Glutamatergic neuron (in vitro differentiated cells): ENCODE measurements around the gene TRIAP1. TPM values are rescaled to one million over a fixed set of nuclear protein-coding genes. Genes with fewer than 3 reads are reported as not detected.

Source experiments
- DNase-seq: peaks from one replicate; pipeline ENCODE4 v3.0.0; 2022
- H3K27ac Mint-ChIP-seq: one replicate; pipeline ENCODE4 v1.8.0; 2020; ENCODE audit warnings: mild to moderate bottlenecking, mixed read lengths, inconsistent platforms; ENCODE audit not compliant: unreplicated experiment
- H3K27me3 Mint-ChIP-seq: one replicate; pipeline ENCODE4 v1.8.0; 2020; ENCODE audit warnings: mild to moderate bottlenecking, moderate library complexity, mixed read lengths, inconsistent platforms; ENCODE audit not compliant: unreplicated experiment
- H3K36me3 Mint-ChIP-seq: one replicate; pipeline ENCODE4 v1.8.0; 2020; ENCODE audit warnings: mild to moderate bottlenecking, mixed read lengths, inconsistent platforms; ENCODE audit not compliant: unreplicated experiment
- H3K4me1 Mint-ChIP-seq: one replicate; pipeline ENCODE4 v1.8.0; 2020; ENCODE audit warnings: mild to moderate bottlenecking, low read depth, mixed read lengths, inconsistent platforms; ENCODE audit not compliant: unreplicated experiment
- H3K4me3 Mint-ChIP-seq: one replicate; pipeline ENCODE4 v1.8.0; 2020; ENCODE audit warnings: mild to moderate bottlenecking, mixed read lengths, inconsistent platforms; ENCODE audit not compliant: unreplicated experiment
- H3K9me3 Mint-ChIP-seq: one replicate; pipeline ENCODE4 v1.8.0; 2020; ENCODE audit warnings: mild to moderate bottlenecking, moderate library complexity, mixed read lengths, inconsistent platforms; ENCODE audit not compliant: unreplicated experiment
- CTCF ChIP-seq: fragments of 200-600 bp; sonication (generic); IDR thresholded peaks from one replicate; pipeline ENCODE4 v1.5.0; 2021; ENCODE audit not compliant: partially characterized antibody, unreplicated experiment
- total RNA-seq: library from RNA; stranded (reverse); fragmentation: NEBNext Ultra II Directional; extraction: Animal tissue kit (Norgen Biotek cat#: 25700); gene quantifications from one replicate; pipeline ENCODE4 v1.2.1, GENCODE V29; 2021; ENCODE audit not compliant: unreplicated experiment

Gene TRIAP1
- total RNA-seq, 1 donor from 2014 or later = 25.2 TPM

GRCh38 chr12:120481022-120481767, 35.0 kb upstream of the TRIAP1 start:
- Mint-ChIP-seq H3K4me3 (no peak overlapping the region), H3K36me3 (no peaks in the 10 kb centered on the region), H3K4me1 (peaks cover 7% of the 10 kb centered on the region), H3K27me3 (peaks cover 2% of the 10 kb centered on the region), H3K9me3 (peaks cover 2% of the 10 kb centered on the region), H3K27ac (no peak overlapping the region)
- no peak for DNase-seq
- no peak for TF ChIP-seq CTCF

- H3K9me3 Mint-ChIP-seq = peaks cover 2% of the 10 kb centered on the region
- H3K36me3 Mint-ChIP-seq = no peaks in the 10 kb centered on the region
- peaks cover 10% of the 10 kb centered on the region for H3K4me1 Mint-ChIP-seq
- peaks cover 2% of the 10 kb centered on the region for H3K27me3 Mint-ChIP-seq
- peak overlapping the region; percentile 30 for H3K27ac Mint-ChIP-seq
- DNase-seq = no peak
- no peak overlapping the region for H3K4me3 Mint-ChIP-seq
- TF ChIP-seq CTCF = no peak
Observed at GRCh38 chr12:120480211-120480610, 34.0 kb upstream of the TRIAP1 start.

- Mint-ChIP-seq H3K4me1 (peaks cover 14% of the 10 kb centered on the region), H3K27ac (peak overlapping the region; percentile 30), H3K36me3 (no peaks in the 10 kb centered on the region)
Observed at GRCh38 chr12:120479458-120479857, 33.3 kb upstream of the TRIAP1 start.

GRCh38 chr12:120475643-120476042, 29.5 kb upstream of the TRIAP1 start:
- no peak for TF ChIP-seq CTCF

More at GRCh38 chr12:120479458-120479857, 33.3 kb upstream of the TRIAP1 start:
- DNase-seq = no peak
- peak overlapping the region; percentile 2 for H3K4me3 Mint-ChIP-seq
- H3K27me3 Mint-ChIP-seq = peaks cover 2% of the 10 kb centered on the region
- TF ChIP-seq CTCF = no peak
- H3K9me3 Mint-ChIP-seq = peaks cover 2% of the 10 kb centered on the region

GRCh38 chr12:120474616-120474960, 28.4 kb upstream of the TRIAP1 start:
- H3K4me1 Mint-ChIP-seq = peaks cover 12% of the 10 kb centered on the region
- H3K9me3 Mint-ChIP-seq = peaks cover 2% of the 10 kb centered on the region
- H3K4me3 Mint-ChIP-seq = no peak overlapping the region
- H3K27ac Mint-ChIP-seq = peak overlapping the region; percentile 7
- no peak for DNase-seq
- no peak for TF ChIP-seq CTCF
- no peaks in the 10 kb centered on the region for H3K27me3 Mint-ChIP-seq
- no peaks in the 10 kb centered on the region for H3K36me3 Mint-ChIP-seq

More at GRCh38 chr12:120475643-120476042, 29.5 kb upstream of the TRIAP1 start:
- DNase-seq = no peak
- Mint-ChIP-seq H3K9me3 (peaks cover 2% of the 10 kb centered on the region), H3K27me3 (peaks cover 2% of the 10 kb centered on the region), H3K4me1 (peaks cover 18% of the 10 kb centered on the region), H3K4me3 (no peak overlapping the region), H3K27ac (peak overlapping the region; percentile 68), H3K36me3 (no peaks in the 10 kb centered on the region)
